HepG2 (cell line): Measurements from ENCODE around the gene TAT. TPM values are rescaled to one million over a fixed set of nuclear protein-coding genes. Genes with fewer than 3 reads are reported as not detected.

Experiments
- ATM ChIP-seq: fragments of 450-650 bp; IDR thresholded peaks from 2 replicates; pipeline ENCODE4 v1.7.1; 2017; ENCODE audit warnings: mild to moderate bottlenecking, borderline replicate concordance
- HDAC1 ChIP-seq: sonication (generic); formaldehyde crosslinking; IDR thresholded peaks from 2 replicates; pipeline ENCODE4 v1.5.1; 2020; ENCODE audit warnings: mild to moderate bottlenecking, missing genetic modification reagents
- KDM5A ChIP-seq: fragments of 200-600 bp; sonication (generic); IDR thresholded peaks from 2 replicates; pipeline ENCODE4 v1.7.0; 2018; ENCODE audit warnings: antibody characterized with exemption, mild to moderate bottlenecking, low read length, borderline replicate concordance
- MED1 ChIP-seq: sonication (generic); formaldehyde crosslinking; IDR thresholded peaks from 2 replicates; pipeline ENCODE4 v1.4.0; 2020; ENCODE audit warnings: missing genetic modification reagents
- NR2F1 ChIP-seq, 2 experiments: fragments of 450-650 bp in 1 of 2; formaldehyde crosslinking in 1 of 2; IDR thresholded peaks; 2 replicates each; pipeline versions ENCODE4 v1.5.0 to v1.6.1; 2016 to 2020; ENCODE audit warnings: mild to moderate bottlenecking in 1 of 2, missing compliant biosample characterization in 1 of 2, missing genetic modification reagents in 1 of 2, moderate library complexity in 1 of 2
- PBX2 ChIP-seq: IDR thresholded peaks from 2 replicates; pipeline ENCODE4 v1.6.1; 2016; ENCODE audit warnings: control low read depth
- RARA ChIP-seq: IDR thresholded peaks from 2 replicates; pipeline ENCODE4 v1.6.1; 2016; ENCODE audit warnings: missing genetic modification reagents, missing compliant biosample characterization
- RFXAP ChIP-seq: sonication (generic); formaldehyde crosslinking; IDR thresholded peaks from 2 replicates; pipeline ENCODE4 v1.4.0; 2020; ENCODE audit warnings: missing genetic modification reagents, borderline replicate concordance
- SP5 ChIP-seq: IDR thresholded peaks from 2 replicates; pipeline ENCODE4 v1.6.1; 2016; ENCODE audit warnings: low read depth, borderline replicate concordance
- THAP8 ChIP-seq: sonication (generic); formaldehyde crosslinking; IDR thresholded peaks from 2 replicates; pipeline ENCODE4 v1.5.1; 2020; ENCODE audit warnings: missing genetic modification reagents, mild to moderate bottlenecking, borderline replicate concordance
- XBP1 ChIP-seq: sonication (generic); formaldehyde crosslinking; IDR thresholded peaks from 2 replicates; pipeline ENCODE4 v1.5.0; 2020; ENCODE audit warnings: missing genetic modification reagents
- ZBTB20 ChIP-seq: sonication (generic); formaldehyde crosslinking; IDR thresholded peaks from 2 replicates; pipeline ENCODE4 v1.8.1; 2023; ENCODE audit warnings: missing genetic modification reagents, low read depth, mild to moderate bottlenecking, borderline replicate concordance
- ZC3H4 ChIP-seq: sonication (generic); formaldehyde crosslinking; IDR thresholded peaks from 2 replicates; pipeline ENCODE4 v1.4.0; 2020; ENCODE audit warnings: missing genetic modification reagents, borderline replicate concordance
- ZMYM4 ChIP-seq: sonication (generic); formaldehyde crosslinking; IDR thresholded peaks from 2 replicates; pipeline ENCODE4 v1.8.1; 2023; ENCODE audit warnings: mild to moderate bottlenecking, missing genetic modification reagents
- ZNF33B ChIP-seq: sonication (generic); formaldehyde crosslinking; IDR thresholded peaks from 2 replicates; pipeline ENCODE4 v1.5.1; 2020; ENCODE audit warnings: mild to moderate bottlenecking, missing genetic modification reagents
- ZNF646 ChIP-seq: sonication (generic); formaldehyde crosslinking; IDR thresholded peaks from 2 replicates; pipeline ENCODE4 v1.9.0; 2021; ENCODE audit warnings: mild to moderate bottlenecking, missing genetic modification reagents
- ZNF724P ChIP-seq: sonication (generic); formaldehyde crosslinking; IDR thresholded peaks from 2 replicates; pipeline ENCODE4 v1.8.0; 2022; ENCODE audit warnings: missing genetic modification reagents, borderline replicate concordance
- polyA plus RNA-seq, 8 experiments: library from polyadenylated mRNA; depleted of rRNA in 3 of 8; stranded (reverse) in 7 of 8; unstranded in 1 of 8; fragments of >200 nt; fragmentation: Illumina TruSeq in 4 of 8; extraction: Trizol in 4 of 8; gene quantifications; 2 replicates each; pipeline versions ENCODE4 v1.2.1 to v1.2.3, GENCODE V29; 2011 to 2016; ENCODE audit warnings: low read depth in 4 of 8, missing spikeins in 1 of 8, mixed read lengths in 1 of 8; ENCODE audit not compliant: insufficient read depth in 1 of 8
- total RNA-seq, 5 experiments: library from RNA; depleted of rRNA; stranded (reverse); fragments of >200 nt; fragmentation: Illumina TruSeq; extraction: Trizol; gene quantifications; 2 replicates each; pipeline ENCODE4 v1.2.3, GENCODE V29; 2016; ENCODE audit warnings: low read depth in 1 of 5
- TF ChIP-seq, protein P1 (sequence below): sonication (generic); formaldehyde crosslinking; IDR thresholded peaks from 2 replicates; pipeline ENCODE4 v1.5.0; 2020; ENCODE audit warnings: mild to moderate bottlenecking, missing genetic modification reagents

Gene TAT
- total and polyA plus RNA-seq, 2 of the 13 experiments (the other 11 are each of a cell fraction or from before 2014, with no cell fraction given) = 1.6 to 5.8 TPM

- TF ChIP-seq ZBTB20 (CRISPR knock-in tag) (no peak), PBX2 (CRISPR knock-in tag) (no peak), SP5 (CRISPR knock-in tag) (no peak), KDM5A (no peak), RARA (CRISPR knock-in tag) (no peak), THAP8 (CRISPR knock-in tag) (no peak), RFXAP (peak; percentile 72), MED1 (CRISPR knock-in tag) (peak; percentile 64), ZMYM4 (no peak), NR2F1 (CRISPR knock-in tag; IDR thresholded peaks at IDR 0.05) (no peak), ZNF33B (no peak), ZNF724P (CRISPR knock-in tag) (no peak), ZC3H4 (no peak), HDAC1 (CRISPR knock-in tag) (no peak), ATM (no peak), XBP1 (CRISPR knock-in tag) (no peak), ZNF646 (CRISPR knock-in tag) (no peak)
- TF ChIP-seq, protein P1, sequence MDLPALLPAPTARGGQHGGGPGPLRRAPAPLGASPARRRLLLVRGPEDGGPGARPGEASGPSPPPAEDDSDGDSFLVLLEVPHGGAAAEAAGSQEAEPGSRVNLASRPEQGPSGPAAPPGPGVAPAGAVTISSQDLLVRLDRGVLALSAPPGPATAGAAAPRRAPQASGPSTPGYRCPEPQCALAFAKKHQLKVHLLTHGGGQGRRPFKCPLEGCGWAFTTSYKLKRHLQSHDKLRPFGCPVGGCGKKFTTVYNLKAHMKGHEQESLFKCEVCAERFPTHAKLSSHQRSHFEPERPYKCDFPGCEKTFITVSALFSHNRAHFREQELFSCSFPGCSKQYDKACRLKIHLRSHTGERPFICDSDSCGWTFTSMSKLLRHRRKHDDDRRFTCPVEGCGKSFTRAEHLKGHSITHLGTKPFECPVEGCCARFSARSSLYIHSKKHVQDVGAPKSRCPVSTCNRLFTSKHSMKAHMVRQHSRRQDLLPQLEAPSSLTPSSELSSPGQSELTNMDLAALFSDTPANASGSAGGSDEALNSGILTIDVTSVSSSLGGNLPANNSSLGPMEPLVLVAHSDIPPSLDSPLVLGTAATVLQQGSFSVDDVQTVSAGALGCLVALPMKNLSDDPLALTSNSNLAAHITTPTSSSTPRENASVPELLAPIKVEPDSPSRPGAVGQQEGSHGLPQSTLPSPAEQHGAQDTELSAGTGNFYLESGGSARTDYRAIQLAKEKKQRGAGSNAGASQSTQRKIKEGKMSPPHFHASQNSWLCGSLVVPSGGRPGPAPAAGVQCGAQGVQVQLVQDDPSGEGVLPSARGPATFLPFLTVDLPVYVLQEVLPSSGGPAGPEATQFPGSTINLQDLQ = no peak
Observed at GRCh38 chr16:71610936-71611871, 34.3 kb upstream of the TAT start (continued).
